ENCODE measurements around the gene SLC43A3.

Gene SLC43A3

GRCh38 chr11:57417056-57417455 is 9.9 kb downstream of the SLC43A3 start:
- Mint-ChIP-seq H3K27ac (no peak overlapping the region), H3K4me1 (no peaks in the 10 kb centered on the region), H3K9me3 (no peaks in the 10 kb centered on the region), H3K36me3 (ENCODE audit: low read depth) (peaks cover 48% of the 10 kb centered on the region), H3K4me3 (no peak overlapping the region), H3K27me3 (ENCODE audit: low read depth) (no peaks in the 10 kb centered on the region)
- TF ChIP-seq CTCF (IDR thresholded peaks at IDR 0.05; ENCODE audit: unreplicated experiment in 3 of 3): no peak

GRCh38 chr11:57416436-57416835 is 10.5 kb downstream of the SLC43A3 start:
- Mint-ChIP-seq H3K27me3 (ENCODE audit: low read depth) (no peaks in the 10 kb centered on the region), H3K9me3 (no peaks in the 10 kb centered on the region), H3K27ac (no peak overlapping the region), H3K4me1 (no peaks in the 10 kb centered on the region), H3K4me3 (no peak overlapping the region), H3K36me3 (ENCODE audit: low read depth) (peaks cover 48% of the 10 kb centered on the region)
- TF ChIP-seq CTCF (IDR thresholded peaks at IDR 0.05; ENCODE audit: unreplicated experiment in 3 of 3): no peak

GRCh38 chr11:57414612-57415212 is 12.2 kb downstream of the SLC43A3 start:
- no peak overlapping the region for H3K27ac Mint-ChIP-seq
- peaks cover 55% of the 10 kb centered on the region for H3K36me3 Mint-ChIP-seq (ENCODE audit: low read depth)
- TF ChIP-seq CTCF (IDR thresholded peaks at IDR 0.05; ENCODE audit: unreplicated experiment in 3 of 3): no peak
- no peak overlapping the region for H3K4me3 Mint-ChIP-seq
- H3K4me1 Mint-ChIP-seq: no peaks in the 10 kb centered on the region
- no peaks in the 10 kb centered on the region for H3K27me3 Mint-ChIP-seq (ENCODE audit: low read depth)
- no peaks in the 10 kb centered on the region for H3K9me3 Mint-ChIP-seq

- Mint-ChIP-seq H3K27me3 (ENCODE audit: low read depth) (no peaks in the 10 kb centered on the region), H3K4me1 (no peaks in the 10 kb centered on the region), H3K4me3 (no peak overlapping the region), H3K27ac (no peak overlapping the region), H3K9me3 (no peaks in the 10 kb centered on the region), H3K36me3 (ENCODE audit: low read depth) (peaks cover 64% of the 10 kb centered on the region)
- no peak for TF ChIP-seq CTCF (IDR thresholded peaks at IDR 0.05; ENCODE audit: unreplicated experiment in 3 of 3)
Measured at GRCh38 chr11:57413681-57414080, 13.2 kb downstream of the SLC43A3 start.

- Mint-ChIP-seq H3K9me3 (no peaks in the 10 kb centered on the region), H3K27ac (no peak overlapping the region), H3K4me3 (no peak overlapping the region), H3K27me3 (ENCODE audit: low read depth) (no peaks in the 10 kb centered on the region), H3K4me1 (no peaks in the 10 kb centered on the region), H3K36me3 (ENCODE audit: low read depth) (peaks cover 57% of the 10 kb centered on the region)
- no peak for TF ChIP-seq CTCF (IDR thresholded peaks at IDR 0.05; ENCODE audit: unreplicated experiment in 3 of 3)
Measured at GRCh38 chr11:57410287-57410686, 16.6 kb downstream of the SLC43A3 start.

- H3K36me3 Mint-ChIP-seq (ENCODE audit: low read depth): peaks cover 49% of the 10 kb centered on the region
- H3K4me3 Mint-ChIP-seq: no peak overlapping the region
- H3K27ac Mint-ChIP-seq: no peak overlapping the region
- no peaks in the 10 kb centered on the region for H3K4me1 Mint-ChIP-seq
- TF ChIP-seq CTCF (IDR thresholded peaks at IDR 0.05; ENCODE audit: unreplicated experiment in 3 of 3): no peak
- H3K27me3 Mint-ChIP-seq (ENCODE audit: low read depth): no peaks in the 10 kb centered on the region
- no peaks in the 10 kb centered on the region for H3K9me3 Mint-ChIP-seq
Measured at GRCh38 chr11:57409321-57410100, 17.4 kb downstream of the SLC43A3 start.
